ENCODE measurements around the gene PRKG1. TPM values are rescaled to one million over a fixed set of nuclear protein-coding genes. Genes with fewer than 3 reads are reported as not detected.
"Not testable (repeated sequence)": the region's sequence is repeated elsewhere in the genome, so short reads cannot be mapped to it uniquely, and the experiment has no call there.

Gene PRKG1
- total RNA-seq, 6 experiments from 2014 or later = 1.1 to 2.0 (median 1.3) TPM

DNA sequence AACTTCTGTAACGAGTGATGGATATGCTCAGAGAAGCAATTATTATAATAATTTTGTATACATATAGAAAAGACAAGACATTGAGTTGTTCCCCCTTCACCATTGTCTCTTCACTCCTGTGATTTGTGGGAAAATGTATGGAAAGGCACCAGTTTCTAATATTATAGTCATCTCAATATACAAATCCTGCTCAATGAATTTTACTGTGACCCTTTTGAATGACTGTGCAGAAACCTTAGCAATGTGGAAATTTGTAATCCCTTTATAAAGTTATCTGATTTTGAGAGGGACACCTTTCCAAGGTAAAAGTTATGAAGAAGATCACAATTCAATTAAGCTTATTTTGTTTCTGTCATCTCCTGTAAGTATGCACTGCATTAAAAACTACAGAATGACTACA is 1165.5 kb downstream of the PRKG1 start:
- no peak for ATAC-seq
- intact Hi-C loops (cut with DNase I) = no loop called here
- no peak for DNase-seq
- TF ChIP-seq, protein P1, sequence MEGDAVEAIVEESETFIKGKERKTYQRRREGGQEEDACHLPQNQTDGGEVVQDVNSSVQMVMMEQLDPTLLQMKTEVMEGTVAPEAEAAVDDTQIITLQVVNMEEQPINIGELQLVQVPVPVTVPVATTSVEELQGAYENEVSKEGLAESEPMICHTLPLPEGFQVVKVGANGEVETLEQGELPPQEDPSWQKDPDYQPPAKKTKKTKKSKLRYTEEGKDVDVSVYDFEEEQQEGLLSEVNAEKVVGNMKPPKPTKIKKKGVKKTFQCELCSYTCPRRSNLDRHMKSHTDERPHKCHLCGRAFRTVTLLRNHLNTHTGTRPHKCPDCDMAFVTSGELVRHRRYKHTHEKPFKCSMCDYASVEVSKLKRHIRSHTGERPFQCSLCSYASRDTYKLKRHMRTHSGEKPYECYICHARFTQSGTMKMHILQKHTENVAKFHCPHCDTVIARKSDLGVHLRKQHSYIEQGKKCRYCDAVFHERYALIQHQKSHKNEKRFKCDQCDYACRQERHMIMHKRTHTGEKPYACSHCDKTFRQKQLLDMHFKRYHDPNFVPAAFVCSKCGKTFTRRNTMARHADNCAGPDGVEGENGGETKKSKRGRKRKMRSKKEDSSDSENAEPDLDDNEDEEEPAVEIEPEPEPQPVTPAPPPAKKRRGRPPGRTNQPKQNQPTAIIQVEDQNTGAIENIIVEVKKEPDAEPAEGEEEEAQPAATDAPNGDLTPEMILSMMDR (IDR thresholded peaks at IDR 0.05) = no peak
- TF ChIP-seq POLR2A (IDR thresholded peaks at IDR 0.05) = no peak
- WGBS (ENCODE audit: insufficient coverage, low coverage, low lambda C conversion rate, missing lambda C conversion rate) = 35% methylated on average over 1 of the region's 1 CpG
- Histone ChIP-seq H3K4me1 (no peaks in the 10 kb centered on the region), H3K27me3 (no peaks in the 10 kb centered on the region), H3K36me3 (no peaks in the 10 kb centered on the region), H3K9me3 (no peaks in the 10 kb centered on the region), H3K4me3 (no peak overlapping the region), H3K27ac (no peak overlapping the region)

DNA sequence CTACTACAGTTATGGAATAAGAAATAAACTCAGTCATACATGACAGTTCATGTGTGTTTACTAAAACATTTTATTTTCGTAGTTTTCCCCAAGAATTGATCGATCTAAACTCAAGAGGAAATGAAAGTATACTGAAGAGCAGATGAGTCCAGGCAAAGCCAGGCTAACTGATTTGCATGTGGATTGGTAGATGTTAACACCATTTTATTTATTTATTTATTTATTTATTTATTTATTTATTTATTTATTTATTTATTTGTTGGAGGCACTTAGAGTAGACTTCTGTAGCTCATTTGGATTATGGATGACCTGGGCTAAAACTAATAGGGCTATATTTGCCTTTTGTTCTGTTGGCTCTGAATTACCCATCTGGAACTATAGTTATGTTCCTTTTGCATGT is 1171.3 kb downstream of the PRKG1 start:
- 65% methylated on average over 2 of the region's 2 CpGs for WGBS (ENCODE audit: insufficient coverage, low coverage, low lambda C conversion rate, missing lambda C conversion rate)

DNA sequence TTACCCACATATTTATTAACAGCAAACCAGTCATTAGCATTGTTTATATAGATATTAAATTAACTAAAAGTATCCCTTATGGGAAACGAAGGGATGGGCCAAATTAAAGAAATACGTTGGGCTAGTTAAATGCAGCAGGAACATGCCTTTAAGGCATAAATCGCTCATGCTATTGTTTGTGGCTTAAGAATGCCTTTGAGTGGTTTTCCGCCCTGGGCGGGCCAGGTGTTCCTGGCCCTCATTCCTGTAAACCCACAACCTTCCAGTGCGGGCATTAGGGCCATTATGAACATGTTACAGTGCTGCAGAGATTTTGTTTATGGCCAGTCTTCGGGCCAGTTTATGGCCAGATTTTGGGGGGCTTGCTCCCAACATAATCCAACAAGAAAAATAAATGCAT is 1173.6 kb downstream of the PRKG1 start:
- DNase-seq; H3K4me1 ChIP-seq; H3K27me3 ChIP-seq; H3K36me3 ChIP-seq; ATAC-seq; H3K9me3 ChIP-seq; H3K27ac ChIP-seq; intact Hi-C loops (cut with DNase I); H3K4me3 ChIP-seq: not testable (repeated sequence)
- 70% methylated on average over 7 of the region's 7 CpGs for WGBS (ENCODE audit: insufficient coverage, low coverage, low lambda C conversion rate, missing lambda C conversion rate)

More for the DNA sequence above, 1171.3 kb downstream of the PRKG1 start:
- intact Hi-C loops (cut with DNase I) = no loop called here
- DNase-seq = no peak
- H3K36me3 ChIP-seq = no peaks in the 10 kb centered on the region
- no peak for ATAC-seq
- no peak overlapping the region for H3K4me3 ChIP-seq
- no peaks in the 10 kb centered on the region for H3K9me3 ChIP-seq
- H3K4me1 ChIP-seq = no peaks in the 10 kb centered on the region
- H3K27me3 ChIP-seq = no peaks in the 10 kb centered on the region
- H3K27ac ChIP-seq = no peak overlapping the region
- TF ChIP-seq POLR2A (IDR thresholded peaks at IDR 0.05) = no peak
- TF ChIP-seq, protein P1 (IDR thresholded peaks at IDR 0.05) = no peak

DNA sequence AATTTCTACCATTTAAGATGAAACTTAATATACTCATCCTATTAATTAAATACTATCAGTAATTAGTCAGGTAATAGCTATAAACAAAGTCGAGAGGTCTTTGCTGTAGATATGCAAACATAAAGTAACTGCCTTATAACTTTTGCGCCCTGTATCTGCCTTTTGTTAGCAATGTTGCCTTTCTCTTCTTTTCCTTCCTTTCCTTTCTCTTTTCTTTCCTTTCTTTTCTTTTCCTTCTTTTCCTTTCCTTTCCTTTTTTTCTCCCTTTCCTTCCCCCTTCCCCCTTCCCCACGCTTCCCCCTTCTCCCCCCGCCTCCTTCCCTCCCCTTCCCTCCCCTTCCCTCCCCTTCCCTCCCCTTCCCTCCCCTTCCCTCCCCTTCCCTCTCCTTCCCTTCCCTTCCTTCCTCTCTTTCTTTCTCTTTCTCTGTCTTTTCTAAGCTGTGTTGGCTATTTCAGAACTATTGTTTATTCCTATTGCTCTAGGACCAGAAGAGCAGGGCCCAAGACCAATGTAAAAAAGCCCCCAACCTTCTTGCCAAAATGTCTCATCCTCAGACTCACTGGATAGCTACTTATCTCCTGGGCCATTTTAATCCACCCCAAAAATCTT is 1174.5 kb downstream of the PRKG1 start:
- H3K27me3 ChIP-seq = no peaks in the 10 kb centered on the region
- no peaks in the 10 kb centered on the region for H3K36me3 ChIP-seq
- TF ChIP-seq POLR2A (IDR thresholded peaks at IDR 0.05) = no peak
- TF ChIP-seq, protein P1 (IDR thresholded peaks at IDR 0.05) = no peak
- ATAC-seq (no peak), DNase-seq (no peak)
- WGBS (ENCODE audit: insufficient coverage, low coverage, low lambda C conversion rate, missing lambda C conversion rate) = 55% methylated on average over 4 of the region's 4 CpGs
- no peaks in the 10 kb centered on the region for H3K9me3 ChIP-seq
- intact Hi-C loops (cut with DNase I) = no loop called here
- H3K27ac ChIP-seq = no peak overlapping the region
- no peak overlapping the region for H3K4me3 ChIP-seq
- H3K4me1 ChIP-seq = no peaks in the 10 kb centered on the region

DNA sequence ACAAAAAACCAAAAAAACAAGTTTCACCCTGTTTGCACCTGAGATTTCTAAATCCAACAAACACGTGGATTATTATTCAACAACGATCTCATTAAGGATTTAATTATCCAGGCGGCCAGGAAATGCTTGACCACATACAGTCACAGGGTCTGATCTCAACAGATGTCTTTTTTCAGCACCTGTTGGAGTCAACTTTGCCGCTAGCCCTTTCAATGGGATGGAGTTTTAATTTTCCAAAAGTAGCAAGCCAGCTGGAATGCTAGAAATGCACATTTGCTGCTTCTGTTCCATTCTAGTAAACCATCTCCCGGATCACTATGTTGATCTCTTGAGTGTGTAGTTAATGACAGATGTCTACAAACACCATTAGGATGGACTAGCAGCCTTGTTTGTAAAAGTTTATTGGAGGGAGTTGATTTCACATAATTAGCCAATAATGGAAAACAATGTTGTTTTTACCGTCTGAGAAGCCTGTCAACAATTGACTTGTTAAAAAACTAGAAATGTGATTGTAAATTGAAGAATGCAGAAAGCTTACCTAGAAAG is 1175.6 kb downstream of the PRKG1 start:
- TF ChIP-seq, protein P1 (IDR thresholded peaks at IDR 0.05) = no peak
- TF ChIP-seq POLR2A (IDR thresholded peaks at IDR 0.05) = no peak
- Histone ChIP-seq H3K27ac (no peak overlapping the region), H3K4me3 (no peak overlapping the region), H3K36me3 (no peaks in the 10 kb centered on the region), H3K4me1 (no peaks in the 10 kb centered on the region), H3K27me3 (no peaks in the 10 kb centered on the region), H3K9me3 (no peaks in the 10 kb centered on the region)
- 55% methylated on average over 6 of the region's 6 CpGs for WGBS (ENCODE audit: insufficient coverage, low coverage, low lambda C conversion rate, missing lambda C conversion rate)
- ATAC-seq (no peak), DNase-seq (no peak)
- intact Hi-C loops (cut with DNase I) = no loop called here
